Ascending aorta (tissue), 2 donors: ENCODE measurements around the gene SLC9A1. TPM values are rescaled to one million over a fixed set of nuclear protein-coding genes. Genes with fewer than 3 reads are reported as not detected.

Experiments
- DNase-seq, 2 donors: peaks; one replicate each; pipeline ENCODE4 v3.0.0-alpha.2; 2019; ENCODE audit warnings: low spot score in 2 of 2
- H3K27ac ChIP-seq, 2 donors: fragments of 200-600 bp; sonication (generic); one replicate each; pipeline ENCODE4 v1.5.1; 2016 to 2017; ENCODE audit warnings: mild to moderate bottlenecking in 1 of 2
- H3K27me3 ChIP-seq: fragments of 200-600 bp; sonication (generic); one replicate; pipeline ENCODE4 v1.5.1; 2017
- H3K36me3 ChIP-seq, 2 donors: fragments of 200-600 bp; sonication (generic); one replicate each; pipeline ENCODE4 v1.5.1; 2016
- H3K4me1 ChIP-seq, 2 donors: fragments of 200-600 bp; sonication (generic); one replicate each; pipeline ENCODE4 v1.5.1; 2016 to 2017; ENCODE audit warnings: mild to moderate bottlenecking in 1 of 2
- H3K4me3 ChIP-seq, 2 donors: fragments of 200-600 bp; sonication (generic); one replicate each; pipeline ENCODE4 v1.5.1; 2016 to 2017; ENCODE audit warnings: mild to moderate bottlenecking in 1 of 2
- H3K9me3 ChIP-seq, 2 donors: fragments of 200-600 bp; sonication (generic); one replicate each; pipeline ENCODE4 v1.5.1; 2016
- intact Hi-C: fragments of 100-400 bp; cut with DNase I; formaldehyde crosslinking; loops from one replicate; pipeline ENCODE4 v1.15.1; 2023
- total RNA-seq: library from RNA; depleted of rRNA; stranded (reverse); fragments of >200 nt; gene quantifications from one replicate; pipeline ENCODE4 v1.1.0, GENCODE V29; 2016
- TF ChIP-seq, protein P1 (sequence below), 3 experiments: fragments of 200-600 bp in 2 of 3; fragments of 450-650 bp in 1 of 3; sonication (generic) in 2 of 3; IDR thresholded peaks; one replicate each; pipeline ENCODE4 v1.5.1; 2016 to 2019; ENCODE audit warnings: antibody characterized with exemption in 3 of 3, mild to moderate bottlenecking in 1 of 3, moderate library complexity in 1 of 3

Gene SLC9A1
- total RNA-seq, 1 donor from 2014 or later = 22.0 TPM

DNA sequence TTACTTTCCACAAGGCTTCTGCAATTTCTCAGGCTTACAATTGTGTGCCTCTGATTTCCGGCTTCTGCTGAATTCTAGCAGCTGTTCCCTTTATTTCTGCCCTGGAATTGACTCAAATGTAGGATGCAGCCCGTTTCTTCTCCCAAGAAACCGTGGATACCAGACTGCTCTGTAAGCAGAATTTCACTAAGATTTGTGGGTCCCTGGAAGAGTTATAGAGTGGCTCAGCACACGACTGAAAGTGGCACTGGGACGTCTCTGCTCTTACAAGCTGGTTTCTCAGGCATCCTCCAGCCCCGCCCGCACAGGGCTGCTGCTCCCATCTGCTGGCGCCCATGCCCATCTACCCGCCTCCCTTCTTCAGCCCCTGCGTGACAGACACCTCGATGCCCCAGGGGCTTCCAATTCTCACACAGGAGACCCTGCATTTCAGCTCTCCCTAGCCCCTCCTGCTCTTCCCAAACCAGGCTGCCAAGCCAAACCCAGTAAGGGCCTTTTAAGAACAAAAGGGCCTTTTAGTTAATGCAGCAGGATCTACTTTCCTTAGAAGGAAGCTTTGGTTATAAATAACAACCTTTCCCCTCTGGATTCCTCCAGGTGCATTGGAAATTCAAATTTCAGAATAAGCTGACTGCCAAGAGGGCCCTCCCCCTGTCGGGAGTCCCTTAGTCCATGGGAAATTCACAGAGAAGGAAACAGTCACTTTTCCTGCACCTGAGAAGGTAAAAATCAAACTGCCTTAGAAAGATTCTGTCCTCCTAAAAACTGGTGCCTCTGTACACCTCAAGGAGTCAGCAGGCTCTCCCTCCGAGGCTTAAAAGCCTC lies 96.9 kb downstream of the SLC9A1 start:
- no peaks in the 10 kb centered on the region for H3K36me3 ChIP-seq
- no peak overlapping the region for H3K27ac ChIP-seq
- DNase-seq = no peak
- intact Hi-C loops = no loop called here
- H3K4me1 ChIP-seq = no peaks in the 10 kb centered on the region
- no peaks in the 10 kb centered on the region for H3K27me3 ChIP-seq
- TF ChIP-seq, protein P1, sequence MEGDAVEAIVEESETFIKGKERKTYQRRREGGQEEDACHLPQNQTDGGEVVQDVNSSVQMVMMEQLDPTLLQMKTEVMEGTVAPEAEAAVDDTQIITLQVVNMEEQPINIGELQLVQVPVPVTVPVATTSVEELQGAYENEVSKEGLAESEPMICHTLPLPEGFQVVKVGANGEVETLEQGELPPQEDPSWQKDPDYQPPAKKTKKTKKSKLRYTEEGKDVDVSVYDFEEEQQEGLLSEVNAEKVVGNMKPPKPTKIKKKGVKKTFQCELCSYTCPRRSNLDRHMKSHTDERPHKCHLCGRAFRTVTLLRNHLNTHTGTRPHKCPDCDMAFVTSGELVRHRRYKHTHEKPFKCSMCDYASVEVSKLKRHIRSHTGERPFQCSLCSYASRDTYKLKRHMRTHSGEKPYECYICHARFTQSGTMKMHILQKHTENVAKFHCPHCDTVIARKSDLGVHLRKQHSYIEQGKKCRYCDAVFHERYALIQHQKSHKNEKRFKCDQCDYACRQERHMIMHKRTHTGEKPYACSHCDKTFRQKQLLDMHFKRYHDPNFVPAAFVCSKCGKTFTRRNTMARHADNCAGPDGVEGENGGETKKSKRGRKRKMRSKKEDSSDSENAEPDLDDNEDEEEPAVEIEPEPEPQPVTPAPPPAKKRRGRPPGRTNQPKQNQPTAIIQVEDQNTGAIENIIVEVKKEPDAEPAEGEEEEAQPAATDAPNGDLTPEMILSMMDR (IDR thresholded peaks at IDR 0.05) = no peak
- H3K4me3 ChIP-seq = no peak overlapping the region
- H3K9me3 ChIP-seq = no peaks in the 10 kb centered on the region

DNA sequence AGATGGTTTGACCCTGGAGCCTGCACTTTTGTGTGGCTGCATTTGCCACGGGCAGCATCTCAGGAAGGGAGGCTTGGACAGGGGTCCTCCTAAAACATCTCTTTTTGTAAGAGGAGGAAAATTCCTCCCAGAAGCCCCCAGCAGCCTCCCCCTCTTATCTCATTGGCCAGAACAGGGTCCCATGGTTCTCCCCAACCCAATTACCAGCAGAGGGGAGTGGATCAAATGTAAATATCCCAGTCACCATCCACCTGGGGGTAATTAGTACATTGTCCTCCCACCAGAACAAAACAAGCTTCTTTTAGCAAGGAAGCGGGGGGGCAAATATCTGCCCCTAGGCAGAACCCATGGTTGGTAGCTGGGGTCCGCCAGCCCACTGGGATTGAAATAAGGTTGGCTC lies 97.5 kb downstream of the SLC9A1 start:
- H3K27me3 ChIP-seq = no peaks in the 10 kb centered on the region

GRCh38 chr1:27053977-27054753 lies 100.8 kb downstream of the SLC9A1 start:
- Histone ChIP-seq H3K36me3 (no peaks in the 10 kb centered on the region), H3K27me3 (no peaks in the 10 kb centered on the region), H3K4me3 (no peak overlapping the region), H3K27ac (no peak overlapping the region), H3K4me1 (no peaks in the 10 kb centered on the region), H3K9me3 (no peaks in the 10 kb centered on the region)
- DNase-seq = no peak
- TF ChIP-seq, protein P1 (IDR thresholded peaks at IDR 0.05) = no peak
- intact Hi-C loops = no loop called here

More for the DNA sequence above, 97.5 kb downstream of the SLC9A1 start:
- no peaks in the 10 kb centered on the region for H3K9me3 ChIP-seq
- intact Hi-C loops = no loop called here
- H3K4me3 ChIP-seq = no peak overlapping the region
- DNase-seq = no peak
- H3K27ac ChIP-seq = no peak overlapping the region
- H3K4me1 ChIP-seq = no peaks in the 10 kb centered on the region
- TF ChIP-seq, protein P1 (IDR thresholded peaks at IDR 0.05) = no peak
- H3K36me3 ChIP-seq = no peaks in the 10 kb centered on the region

DNA sequence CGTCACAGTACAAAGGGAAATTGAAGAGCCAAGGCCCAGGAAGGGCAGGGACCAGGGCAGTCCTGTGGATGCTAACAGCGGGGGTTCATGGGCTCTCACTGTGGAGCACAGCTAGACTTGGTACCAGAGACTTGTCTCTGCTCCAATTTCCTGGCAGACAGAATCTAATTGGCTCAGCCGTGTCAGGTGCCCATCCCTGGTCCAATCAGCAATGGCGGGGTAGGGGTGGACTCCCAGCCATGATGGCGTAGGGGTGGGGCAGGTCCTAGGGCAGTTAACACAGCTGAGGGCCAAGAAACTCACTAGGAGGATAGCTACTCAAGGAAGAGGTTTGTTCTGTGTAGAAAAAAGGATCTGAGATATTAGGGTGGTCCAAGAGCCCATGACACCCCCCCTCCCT lies 102.4 kb downstream of the SLC9A1 start:
- no peak for DNase-seq
- H3K27ac ChIP-seq = no peak overlapping the region
- H3K36me3 ChIP-seq = no peaks in the 10 kb centered on the region
- intact Hi-C loops = no loop called here
- H3K4me3 ChIP-seq = no peak overlapping the region
- H3K9me3 ChIP-seq = no peaks in the 10 kb centered on the region
- TF ChIP-seq, protein P1 (IDR thresholded peaks at IDR 0.05) = no peak
- H3K4me1 ChIP-seq = no peaks in the 10 kb centered on the region
- no peaks in the 10 kb centered on the region for H3K27me3 ChIP-seq

DNA sequence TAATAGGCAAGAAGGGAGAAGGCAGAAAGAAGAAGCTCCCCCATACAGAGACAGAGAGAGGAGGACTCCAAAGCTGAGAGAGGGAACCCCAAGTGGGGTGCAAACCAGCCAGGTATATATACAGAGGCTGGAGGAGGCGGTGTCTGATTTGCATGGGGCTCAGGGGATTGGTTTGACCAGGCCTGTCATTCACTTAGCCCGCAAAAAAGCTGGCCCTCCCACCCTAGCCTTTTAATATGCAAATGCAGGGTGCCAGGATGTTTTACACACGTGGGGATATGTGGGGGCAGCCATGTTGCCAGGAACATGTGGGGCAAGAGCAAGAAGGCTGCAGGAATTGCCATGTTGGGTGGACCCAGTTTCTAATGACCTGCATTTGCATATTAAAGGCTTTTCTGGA lies 105.3 kb downstream of the SLC9A1 start:
- H3K27me3 ChIP-seq = no peaks in the 10 kb centered on the region
- H3K27ac ChIP-seq = no peak overlapping the region
- intact Hi-C loops = loop anchor here (10.0 kb wide), 1 partner anchor 235 kb away; no protein-coding TSS in a partner anchor
- TF ChIP-seq, protein P1 (IDR thresholded peaks at IDR 0.05) = no peak
- H3K9me3 ChIP-seq = no peaks in the 10 kb centered on the region
- H3K4me1 ChIP-seq = peaks cover 5 to 7% of the 10 kb centered on the region in 2 donors
- no peak for DNase-seq
- H3K4me3 ChIP-seq = no peak overlapping the region
- H3K36me3 ChIP-seq = no peaks in the 10 kb centered on the region
